Karpas-422 (cell line): ENCODE measurements around the gene ALDH8A1. TPM values are rescaled to one million over a fixed set of nuclear protein-coding genes. Genes with fewer than 3 reads are reported as not detected.

Experiments
- DNase-seq: peaks from one replicate; pipeline ENCODE4 v3.0.0-alpha.2; 2015
- H2AFZ ChIP-seq: fragments of 200-600 bp; sonication (generic); 2 replicates; pipeline ENCODE4 v1.6.1; 2014; ENCODE audit warnings: antibody characterized with exemption, low read length, mixed read lengths
- H3K27ac ChIP-seq: fragments of 200-600 bp; sonication (generic); 2 replicates; pipeline ENCODE4 v1.5.1; 2014; ENCODE audit warnings: mild to moderate bottlenecking, low read length, moderate library complexity
- H3K27me3 ChIP-seq: fragments of 200-600 bp; sonication (generic); 2 replicates; pipeline ENCODE4 v1.6.1; 2014; ENCODE audit warnings: low read length, mixed read lengths
- H3K36me3 ChIP-seq: fragments of 200-600 bp; sonication (generic); 2 replicates; pipeline ENCODE4 v1.6.1; 2014; ENCODE audit warnings: low read length, mixed read lengths; ENCODE audit not compliant: insufficient read depth
- H3K4me1 ChIP-seq: fragments of 200-600 bp; sonication (generic); 2 replicates; pipeline ENCODE4 v1.6.1; 2014; ENCODE audit warnings: mild to moderate bottlenecking, low read length, mixed read lengths
- H3K4me2 ChIP-seq: fragments of 200-600 bp; sonication (generic); 2 replicates; pipeline ENCODE4 v1.6.1; 2014; ENCODE audit warnings: low read length, low read depth, mild to moderate bottlenecking; ENCODE audit not compliant: poor library complexity, severe bottlenecking
- H3K4me3 ChIP-seq: fragments of 200-600 bp; sonication (generic); 2 replicates; pipeline ENCODE4 v1.5.1; 2014; ENCODE audit warnings: mild to moderate bottlenecking, antibody characterized with exemption, low read length, mixed read lengths
- H3K79me2 ChIP-seq: fragments of 200-600 bp; sonication (generic); 2 replicates; pipeline ENCODE4 v1.6.1; 2014; ENCODE audit warnings: mild to moderate bottlenecking, low read length, mixed read lengths
- H3K9ac ChIP-seq: fragments of 200-600 bp; sonication (generic); 2 replicates; pipeline ENCODE4 v1.6.0; 2014; ENCODE audit warnings: low read length
- H3K9me2 ChIP-seq: fragments of 200-600 bp; sonication (generic), shearing (Covaris generic); replicated peaks from 2 replicates; pipeline ENCODE4 v1.6.0; 2014; ENCODE audit warnings: mild to moderate bottlenecking, low read length, moderate library complexity; ENCODE audit not compliant: insufficient read depth
- H3K9me3 ChIP-seq: fragments of 300-700, 200-600 bp; sonication (generic); 2 replicates; pipeline ENCODE4 v1.6.1; 2014; ENCODE audit warnings: low read length, mixed read lengths
- H4K20me1 ChIP-seq: fragments of 200-600 bp; sonication (generic); 2 replicates; pipeline ENCODE4 v1.6.1; 2014; ENCODE audit warnings: mild to moderate bottlenecking, antibody characterized with exemption, low read length, low read depth; ENCODE audit not compliant: insufficient read depth
- total RNA-seq: library from RNA; depleted of rRNA; stranded (reverse); fragments of >200 nt; shearing (Covaris generic); gene quantifications from 2 replicates; pipeline ENCODE4 v1.2.3, GENCODE V29; 2014; ENCODE audit warnings: low replicate concordance

ALDH8A1 gene
- total RNA-seq, 1 experiment from 2014 or later: not detected

- Histone ChIP-seq H4K20me1 (no peaks in the 10 kb centered on the region), H3K9ac (no peak overlapping the region), H3K9me3 (no peaks in the 10 kb centered on the region), H3K27me3 (no peaks in the 10 kb centered on the region), H3K36me3 (peaks cover 31% of the 10 kb centered on the region), H3K27ac (no peak overlapping the region), H3K4me1 (no peaks in the 10 kb centered on the region), H3K9me2 (no peaks in the 10 kb centered on the region), H3K79me2 (no peaks in the 10 kb centered on the region), H3K4me3 (no peak overlapping the region), H3K4me2 (no peak overlapping the region), H2AFZ (no peak overlapping the region)
- DNase-seq: no peak
Measured at GRCh38 chr6:134961366-134961765, 11.5 kb upstream of the ALDH8A1 start.

GRCh38 chr6:134959603-134960002 lies 9.7 kb upstream of the ALDH8A1 start:
- no peak overlapping the region for H3K4me3 ChIP-seq
- no peak overlapping the region for H3K9ac ChIP-seq
- no peaks in the 10 kb centered on the region for H3K4me1 ChIP-seq
- no peaks in the 10 kb centered on the region for H3K9me3 ChIP-seq
- no peaks in the 10 kb centered on the region for H3K79me2 ChIP-seq
- no peak for DNase-seq
- H3K27me3 ChIP-seq: no peaks in the 10 kb centered on the region
- no peak overlapping the region for H3K4me2 ChIP-seq
- H3K27ac ChIP-seq: no peak overlapping the region
- no peaks in the 10 kb centered on the region for H3K9me2 ChIP-seq
- no peaks in the 10 kb centered on the region for H4K20me1 ChIP-seq
- no peak overlapping the region for H2AFZ ChIP-seq
- H3K36me3 ChIP-seq: peaks cover 18% of the 10 kb centered on the region

GRCh38 chr6:134956676-134957075 lies 6.8 kb upstream of the ALDH8A1 start:
- no peak for DNase-seq
- H3K79me2 ChIP-seq: no peaks in the 10 kb centered on the region
- H3K36me3 ChIP-seq: peaks cover 10% of the 10 kb centered on the region; the same call in 1 of the 2 replicates
- H3K27ac ChIP-seq: no peak overlapping the region
- no peaks in the 10 kb centered on the region for H3K27me3 ChIP-seq
- no peaks in the 10 kb centered on the region for H3K9me3 ChIP-seq
- no peaks in the 10 kb centered on the region for H3K9me2 ChIP-seq
- H3K4me3 ChIP-seq: no peak overlapping the region
- H3K4me1 ChIP-seq: no peaks in the 10 kb centered on the region
- H3K9ac ChIP-seq: no peak overlapping the region
- H3K4me2 ChIP-seq: no peak overlapping the region
- no peak overlapping the region for H2AFZ ChIP-seq
- H4K20me1 ChIP-seq: no peaks in the 10 kb centered on the region

- no peaks in the 10 kb centered on the region for H3K4me1 ChIP-seq
- H3K27me3 ChIP-seq: no peaks in the 10 kb centered on the region
- H3K9ac ChIP-seq: no peak overlapping the region
- H3K4me3 ChIP-seq: no peak overlapping the region
- no peaks in the 10 kb centered on the region for H3K9me3 ChIP-seq
- H3K36me3 ChIP-seq: peaks cover 4% of the 10 kb centered on the region; the same call in 1 of the 2 replicates
- H3K79me2 ChIP-seq: no peaks in the 10 kb centered on the region
- H4K20me1 ChIP-seq: no peaks in the 10 kb centered on the region
- no peak overlapping the region for H3K4me2 ChIP-seq
- DNase-seq: no peak
- no peak overlapping the region for H2AFZ ChIP-seq
- H3K27ac ChIP-seq: no peak overlapping the region
- no peaks in the 10 kb centered on the region for H3K9me2 ChIP-seq
Measured at GRCh38 chr6:134956032-134956431, 6.1 kb upstream of the ALDH8A1 start.

GRCh38 chr6:134954272-134955000 lies 4.5 kb upstream of the ALDH8A1 start:
- H3K4me1 ChIP-seq: no peaks in the 10 kb centered on the region
- no peaks in the 10 kb centered on the region for H3K9me2 ChIP-seq
- no peak overlapping the region for H3K4me3 ChIP-seq
- H3K27me3 ChIP-seq: no peaks in the 10 kb centered on the region
- H3K9me3 ChIP-seq: no peaks in the 10 kb centered on the region
- no peaks in the 10 kb centered on the region for H4K20me1 ChIP-seq
- no peak for DNase-seq
- H3K4me2 ChIP-seq: no peak overlapping the region
- H3K36me3 ChIP-seq: no peaks in the 10 kb centered on the region
- H3K79me2 ChIP-seq: no peaks in the 10 kb centered on the region
- H2AFZ ChIP-seq: no peak overlapping the region
- H3K27ac ChIP-seq: no peak overlapping the region
- no peak overlapping the region for H3K9ac ChIP-seq

GRCh38 chr6:134951494-134952263 lies 1.8 kb upstream of the ALDH8A1 start:
- no peak for DNase-seq
- no peak overlapping the region for H3K4me2 ChIP-seq
- H2AFZ ChIP-seq: no peak overlapping the region
- no peaks in the 10 kb centered on the region for H3K9me2 ChIP-seq
- H3K36me3 ChIP-seq: no peaks in the 10 kb centered on the region
- no peak overlapping the region for H3K9ac ChIP-seq
- no peaks in the 10 kb centered on the region for H3K9me3 ChIP-seq
- no peaks in the 10 kb centered on the region for H3K27me3 ChIP-seq
- H3K4me1 ChIP-seq: no peaks in the 10 kb centered on the region
- H3K27ac ChIP-seq: no peak overlapping the region
- H3K79me2 ChIP-seq: no peaks in the 10 kb centered on the region
- H4K20me1 ChIP-seq: no peaks in the 10 kb centered on the region
- no peak overlapping the region for H3K4me3 ChIP-seq

GRCh38 chr6:134950482-134950881 lies 581 bp upstream of the ALDH8A1 start:
- H3K9me2 ChIP-seq: no peaks in the 10 kb centered on the region
- no peaks in the 10 kb centered on the region for H3K27me3 ChIP-seq
- no peak for DNase-seq
- no peak overlapping the region for H3K27ac ChIP-seq
- no peak overlapping the region for H3K9ac ChIP-seq
- H3K4me1 ChIP-seq: peaks cover 4% of the 10 kb centered on the region
- no peaks in the 10 kb centered on the region for H4K20me1 ChIP-seq
- no peak overlapping the region for H2AFZ ChIP-seq
- H3K79me2 ChIP-seq: no peaks in the 10 kb centered on the region
- H3K4me2 ChIP-seq: no peak overlapping the region
- H3K9me3 ChIP-seq: no peaks in the 10 kb centered on the region
- H3K36me3 ChIP-seq: no peaks in the 10 kb centered on the region
- H3K4me3 ChIP-seq: no peak overlapping the region

- DNase-seq: no peak
Measured at GRCh38 chr6:134948691-134949090, 1.2 kb downstream of the ALDH8A1 start.

More at GRCh38 chr6:134948691-134949090, 1.2 kb downstream of the ALDH8A1 start:
- Histone ChIP-seq H3K4me2 (no peak overlapping the region), H3K4me3 (no peak overlapping the region), H3K36me3 (no peaks in the 10 kb centered on the region), H3K27ac (no peak overlapping the region), H3K27me3 (no peaks in the 10 kb centered on the region), H3K4me1 (peaks cover 4% of the 10 kb centered on the region), H3K79me2 (no peaks in the 10 kb centered on the region), H2AFZ (no peak overlapping the region), H3K9me2 (no peaks in the 10 kb centered on the region), H3K9ac (no peak overlapping the region), H3K9me3 (no peaks in the 10 kb centered on the region), H4K20me1 (no peaks in the 10 kb centered on the region)
